Ecto neural progenitor cell (in vitro differentiated cells): ENCODE results near the gene FOXS1.

Source experiments
- DNase-seq: peaks from one replicate; pipeline ENCODE4 v3.0.0-alpha.2; 2018; ENCODE audit warnings: low spot score

The FOXS1 gene

DNA sequence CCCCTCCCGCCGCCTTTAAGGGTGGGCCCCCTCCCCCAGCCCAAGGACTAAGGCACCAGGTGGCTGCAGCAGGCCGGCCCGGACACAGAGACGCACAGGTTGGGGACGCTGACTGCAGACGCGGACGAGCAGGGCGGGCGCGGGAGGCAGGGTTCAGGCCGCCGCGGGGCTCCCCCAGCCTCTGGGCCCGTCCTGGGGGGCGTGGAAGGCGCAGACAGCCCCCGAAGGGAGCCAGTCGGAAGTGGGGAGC, 15.7 kb upstream of the FOXS1 start:
- DNase-seq = no peak

DNA sequence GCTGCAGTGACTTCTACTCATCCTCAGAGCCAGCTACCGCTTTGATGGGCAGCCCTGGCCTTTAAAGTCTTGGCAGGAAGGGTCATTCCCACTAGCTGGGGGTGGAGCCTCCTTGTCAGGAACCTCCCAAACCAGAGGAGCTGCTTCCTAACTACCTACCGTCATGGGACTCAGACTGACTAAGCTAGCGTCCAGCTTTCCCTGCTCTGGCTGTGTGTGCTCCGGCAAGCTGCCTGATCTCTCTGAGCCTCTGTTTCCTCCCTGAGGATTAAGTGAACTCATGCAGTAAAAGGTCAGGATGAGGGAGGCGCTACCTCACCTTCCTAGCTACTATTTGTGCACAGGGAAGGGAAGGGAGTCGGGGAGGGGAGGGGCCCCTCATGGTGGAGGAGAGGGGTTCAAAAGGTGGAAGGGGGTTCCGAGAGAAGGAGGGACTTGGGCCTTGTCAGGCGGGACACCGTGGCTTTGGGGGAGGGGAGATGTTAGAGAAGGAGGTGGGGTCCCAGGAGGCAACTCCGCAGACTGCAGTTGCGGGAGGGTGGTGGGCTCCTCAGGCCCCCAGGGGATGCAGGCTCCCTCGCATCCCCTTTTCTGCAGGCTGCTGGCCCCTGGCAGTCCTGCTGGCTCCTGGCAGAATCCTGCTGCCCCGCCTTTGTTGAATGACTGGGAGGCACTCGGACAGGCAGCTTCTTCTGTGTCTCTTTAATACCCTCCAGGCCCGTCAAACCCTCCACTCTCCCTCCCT, 15.2 kb upstream of the FOXS1 start:
- DNase-seq = peak; percentile 82

DNA sequence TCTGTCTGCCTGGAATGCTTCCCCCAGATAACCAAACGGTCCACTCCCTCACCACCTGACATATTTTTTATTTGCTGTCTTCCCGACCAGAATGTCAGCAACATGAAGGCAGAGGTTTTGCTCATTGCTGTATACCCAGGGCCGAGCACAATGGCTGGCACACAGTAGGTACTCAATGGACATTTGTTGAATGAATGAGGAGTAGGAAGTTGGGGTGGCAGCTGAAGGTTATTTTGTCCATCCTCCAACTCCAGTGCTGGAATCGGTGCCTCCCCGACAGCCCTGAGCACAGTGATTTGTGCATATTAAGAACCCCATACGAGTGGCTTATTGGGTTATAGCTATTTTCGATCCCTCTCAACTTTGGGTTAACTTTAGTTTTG, 14.6 kb upstream of the FOXS1 start:
- DNase-seq = no peak

DNA sequence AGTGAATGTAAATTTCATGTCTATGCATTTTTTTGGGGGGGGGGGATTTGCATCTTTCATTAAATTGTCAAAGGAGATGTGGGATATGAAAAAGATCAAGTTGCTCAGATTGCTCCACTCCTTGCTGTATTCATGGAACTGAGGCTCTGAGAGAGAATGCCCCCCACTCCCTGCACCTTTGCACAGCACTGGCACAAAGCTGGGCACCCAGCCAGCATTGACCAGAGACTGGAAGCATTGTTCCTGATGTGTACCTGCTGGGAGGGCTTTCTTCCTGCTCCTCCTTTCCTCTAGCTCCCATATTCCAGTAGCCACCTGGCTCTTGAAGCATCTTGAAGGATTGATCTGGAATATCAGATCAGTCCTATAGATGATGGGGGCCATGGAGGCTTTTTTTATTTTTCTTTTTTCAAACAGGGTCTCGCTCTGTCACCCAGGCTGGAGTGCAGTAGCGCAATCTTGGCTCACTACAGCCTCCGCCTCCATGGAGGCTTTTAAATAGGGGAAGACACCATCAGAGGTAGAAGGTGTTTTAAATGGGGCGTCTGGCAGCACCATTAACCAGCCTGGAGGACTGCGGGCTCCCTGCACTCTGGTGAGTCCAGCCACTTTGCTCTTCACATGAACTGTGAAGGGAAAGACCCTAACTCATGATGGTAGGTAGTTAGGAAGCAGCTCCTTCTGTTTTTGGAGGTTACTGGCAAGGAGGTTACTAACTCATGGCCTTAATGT, 14.0 kb upstream of the FOXS1 start:
- no peak for DNase-seq

DNA sequence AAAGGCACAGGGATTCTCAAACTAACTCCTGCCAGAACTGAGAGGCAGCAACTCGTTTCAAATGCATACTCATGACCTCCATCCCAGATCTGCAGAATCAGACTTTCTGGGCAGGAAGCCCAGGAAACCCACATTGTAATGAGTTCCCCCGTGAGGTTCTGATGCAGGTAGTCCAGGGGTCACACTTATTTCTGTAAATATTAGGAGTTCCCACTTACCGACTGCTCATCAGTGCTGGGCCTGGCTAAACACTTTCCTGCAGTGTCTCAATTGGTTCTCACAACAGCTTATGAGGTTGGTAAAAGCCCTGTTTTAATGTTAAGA, 13.3 kb upstream of the FOXS1 start:
- DNase-seq = no peak

DNA sequence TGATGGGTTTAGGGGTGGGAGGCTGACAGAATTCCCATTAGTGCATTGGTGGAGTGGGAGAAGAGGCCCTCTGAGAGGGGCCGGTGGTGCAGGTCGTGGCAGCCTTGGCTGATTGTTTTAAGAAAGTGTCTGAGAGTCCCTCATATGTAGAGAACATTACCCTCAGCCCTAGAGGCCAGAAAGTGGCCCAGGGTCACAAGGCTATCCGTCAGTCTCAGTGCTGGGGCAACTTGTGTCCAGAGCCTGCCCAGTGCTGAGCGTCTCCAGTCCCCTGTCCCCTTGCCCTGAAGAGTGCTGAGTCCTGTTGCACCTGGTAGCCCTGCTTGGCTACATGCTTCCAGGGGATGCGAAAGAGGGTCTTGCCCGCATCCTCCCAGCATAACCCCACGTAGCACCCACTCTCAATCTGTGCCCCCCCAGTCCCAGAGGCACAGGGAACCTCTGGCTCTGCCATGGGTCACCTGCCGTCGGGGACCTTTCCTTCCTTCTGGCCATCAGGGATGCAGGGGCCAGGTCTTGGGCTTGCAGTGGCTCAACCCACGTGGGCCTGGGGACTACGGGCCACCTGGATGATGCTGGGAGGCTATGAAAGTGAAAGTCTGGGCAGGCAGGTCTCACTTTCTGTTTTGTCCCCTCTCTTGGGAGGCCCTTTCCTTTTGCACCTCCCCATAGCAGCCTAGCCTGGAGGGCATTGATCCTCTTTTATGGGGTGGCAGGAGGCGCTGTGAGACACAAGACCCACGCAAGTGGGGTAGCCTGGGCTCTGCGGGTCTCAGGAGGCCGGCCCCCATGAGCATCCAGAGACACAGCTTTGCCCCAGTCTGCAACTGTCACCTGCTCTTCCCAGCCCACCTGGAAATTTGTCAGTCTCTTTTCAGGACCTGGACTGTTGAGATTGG, 12.7 kb upstream of the FOXS1 start:
- DNase-seq = no peak

DNA sequence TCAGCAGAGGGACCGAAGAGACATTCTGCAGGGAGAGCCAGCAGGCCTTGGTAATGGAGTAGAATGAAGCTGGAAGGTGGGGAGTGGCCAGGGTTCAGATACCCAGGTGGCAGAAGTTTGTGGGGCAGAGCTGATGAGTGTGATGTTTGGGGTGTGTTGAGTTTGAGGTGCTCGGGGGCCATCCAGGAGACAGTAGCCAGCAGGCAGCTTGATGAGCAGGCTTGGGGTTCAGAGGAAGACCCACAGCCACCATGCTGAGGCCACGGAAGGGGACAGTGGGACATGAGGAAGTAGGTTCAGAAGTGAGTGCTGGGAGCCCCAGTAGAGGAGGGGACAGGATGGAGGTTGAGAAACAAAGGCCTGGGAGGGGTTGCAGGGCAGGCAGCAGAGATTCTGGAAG, 11.1 kb upstream of the FOXS1 start:
- no peak for DNase-seq

DNA sequence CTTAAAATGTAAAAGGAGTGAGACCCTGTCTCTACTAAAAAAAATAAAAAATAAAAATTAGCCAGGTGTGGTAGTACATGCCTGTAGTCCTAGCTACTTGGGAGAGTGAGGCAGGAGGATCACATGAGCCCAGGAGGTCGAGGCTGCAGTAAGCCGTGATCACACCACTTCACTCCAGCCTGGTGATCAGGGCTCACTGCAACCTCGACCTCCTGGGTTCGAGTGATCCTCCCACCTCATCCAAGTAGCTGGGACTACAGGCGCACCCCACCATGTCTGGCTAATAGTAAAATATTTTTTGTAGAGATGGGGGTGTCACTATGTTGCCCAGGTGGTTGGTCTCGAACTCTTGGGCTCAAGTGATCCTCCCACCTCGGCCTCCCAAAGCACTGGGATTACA, 8.1 kb upstream of the FOXS1 start:
- DNase-seq = no peak

DNA sequence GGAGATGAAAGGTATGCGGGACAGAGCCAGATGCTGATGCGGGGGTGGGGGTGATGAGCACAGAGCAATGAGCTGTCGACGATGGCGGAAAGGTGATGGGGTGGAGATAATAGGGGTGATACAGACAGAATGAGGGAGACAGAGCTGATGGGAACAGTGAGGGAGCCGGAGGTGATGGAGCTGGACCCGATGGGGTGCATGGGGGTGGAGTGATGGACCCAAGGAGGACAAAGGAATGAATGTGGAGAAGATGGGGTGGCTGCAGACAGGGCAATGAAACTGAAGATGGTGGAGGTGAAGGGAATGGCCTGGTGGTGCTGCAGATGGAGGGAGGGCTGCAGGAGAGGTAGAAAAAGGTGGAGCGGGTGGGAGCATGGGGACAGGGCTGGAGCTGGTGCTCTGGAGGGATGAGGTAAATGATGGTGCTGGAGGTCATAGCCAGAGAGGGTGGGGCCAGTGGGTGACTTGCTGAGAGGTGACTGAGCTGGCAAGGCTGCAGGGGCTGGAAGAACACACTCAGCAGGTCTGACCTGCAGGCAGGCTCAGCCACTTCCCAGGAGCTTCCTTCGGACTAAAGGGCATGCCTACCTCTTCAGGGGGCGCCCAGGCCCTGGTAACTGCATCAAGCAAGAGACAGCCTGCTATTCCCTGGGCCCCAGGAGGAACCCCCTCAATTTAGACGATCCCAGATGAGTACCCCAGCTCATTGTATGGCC, 6.0 kb upstream of the FOXS1 start:
- no peak for DNase-seq

DNA sequence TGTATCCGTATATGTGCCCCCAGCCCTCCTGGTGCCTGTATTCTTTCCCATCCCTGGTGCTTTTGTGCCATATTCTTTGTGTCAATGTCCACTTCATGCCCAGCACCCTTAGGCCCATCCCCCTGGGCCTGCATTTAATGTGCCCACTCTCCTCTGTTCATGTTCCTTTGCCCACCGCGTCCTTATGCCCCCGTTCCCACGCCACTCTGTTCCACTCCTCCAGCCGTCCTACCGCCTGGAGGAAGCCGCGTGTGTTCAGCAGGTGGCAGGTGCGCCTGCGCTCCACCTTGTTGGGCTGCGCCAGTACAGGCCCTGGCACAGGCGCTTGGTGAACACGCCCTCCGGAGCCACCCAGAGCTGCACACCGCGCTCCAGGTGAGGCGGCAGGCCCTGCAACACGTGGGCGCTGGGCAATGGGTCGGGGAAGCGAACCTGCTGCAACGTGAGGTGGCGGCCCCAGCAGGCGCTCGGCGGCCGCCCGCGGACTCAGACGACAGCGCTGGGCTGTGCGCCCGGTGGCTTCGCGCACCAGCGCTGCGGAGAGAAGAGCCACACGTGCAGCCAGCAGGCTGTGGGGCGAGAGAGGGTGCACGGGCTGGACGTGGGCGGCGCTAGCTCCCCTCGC, 4.0 kb upstream of the FOXS1 start:
- no peak for DNase-seq

DNA sequence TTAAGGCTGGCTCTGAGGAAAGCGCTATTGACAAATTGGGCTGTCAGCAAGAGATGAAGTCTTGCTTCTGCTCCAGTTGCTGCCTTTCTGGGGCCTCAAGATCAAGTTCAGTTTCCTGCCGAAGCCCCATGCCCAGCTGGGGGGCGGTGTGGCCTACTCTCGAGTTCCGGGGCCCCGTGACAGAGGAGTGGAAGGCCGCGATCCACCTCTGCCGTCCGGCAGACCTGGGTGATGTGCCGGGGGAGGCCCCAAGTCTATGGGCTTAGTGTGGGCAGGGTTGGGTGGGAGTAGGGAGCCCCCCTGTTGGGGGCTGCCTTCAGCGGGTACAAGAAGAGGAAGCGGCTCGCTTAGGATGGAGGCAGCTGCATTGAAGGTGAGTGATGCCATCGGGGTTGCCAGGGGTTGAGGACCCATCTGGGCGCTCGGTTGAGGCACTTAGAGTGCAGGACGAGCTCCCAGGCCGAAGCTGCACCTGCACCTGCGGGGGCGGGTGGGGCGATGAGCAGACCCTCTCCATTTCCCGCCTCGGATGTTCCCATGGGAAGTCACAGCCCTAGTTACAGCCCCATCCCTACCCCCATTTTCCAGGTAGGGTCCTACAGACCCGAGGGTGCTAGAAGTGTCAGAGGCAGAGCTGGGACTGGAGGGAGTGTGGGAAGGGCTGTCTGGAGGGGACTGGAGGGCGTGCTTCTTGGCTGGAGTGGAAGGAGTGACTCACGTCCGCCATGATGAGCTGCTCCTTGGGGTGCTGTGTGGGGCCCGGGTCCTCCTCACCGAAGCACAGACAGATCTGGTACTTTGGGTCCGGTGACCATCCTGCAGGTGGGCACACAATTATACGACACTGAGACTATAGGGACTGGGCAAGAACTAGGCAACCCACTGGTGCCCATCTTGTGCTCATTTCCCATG, 2.9 kb upstream of the FOXS1 start:
- DNase-seq = no peak

DNA sequence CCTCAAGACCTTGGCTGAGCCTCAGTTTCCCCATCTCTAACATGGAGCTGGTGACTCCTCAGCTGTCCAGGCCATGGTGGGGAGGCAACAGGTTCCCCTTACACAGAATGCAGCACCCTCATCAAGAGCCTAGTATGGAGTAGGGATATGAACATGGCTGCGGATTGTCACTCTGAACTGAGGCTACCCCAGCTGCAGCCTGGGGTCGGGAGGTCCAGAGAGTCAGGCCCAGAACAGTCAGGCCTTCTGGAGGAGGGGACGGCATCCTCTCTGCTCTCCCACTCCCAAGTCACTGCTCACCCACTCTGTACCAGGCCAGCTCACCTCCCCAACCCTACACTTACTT, 1.4 kb upstream of the FOXS1 start:
- no peak for DNase-seq

DNA sequence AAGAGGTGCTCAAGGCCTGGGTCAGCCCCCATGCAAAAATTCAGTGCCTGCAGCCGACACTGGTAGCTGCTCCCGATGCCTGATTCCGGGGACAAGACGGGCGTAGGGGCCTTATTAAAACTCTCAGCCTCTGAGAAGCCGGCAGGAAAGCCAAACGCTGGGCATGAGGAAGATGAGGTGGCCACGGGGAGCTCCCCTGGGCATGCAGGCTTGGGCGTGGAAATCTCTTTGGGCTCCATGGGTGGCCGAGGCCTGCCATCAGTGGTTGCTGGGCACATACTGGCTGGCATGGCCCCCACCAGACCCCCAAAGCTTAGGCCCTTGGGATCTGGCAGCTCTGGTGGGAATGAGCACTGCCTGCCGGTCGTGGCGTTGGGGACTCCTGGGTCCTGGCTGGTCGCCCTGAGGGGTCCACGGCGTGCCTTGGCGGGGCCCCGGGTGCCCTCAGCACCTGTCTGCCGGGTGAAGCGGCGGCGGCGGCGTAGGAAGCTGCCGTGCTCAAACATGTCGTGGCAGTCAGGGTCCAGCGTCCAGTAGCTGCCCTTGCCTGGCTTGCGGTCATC, 586 bp downstream of the FOXS1 start:
- DNase-seq = no peak

DNA sequence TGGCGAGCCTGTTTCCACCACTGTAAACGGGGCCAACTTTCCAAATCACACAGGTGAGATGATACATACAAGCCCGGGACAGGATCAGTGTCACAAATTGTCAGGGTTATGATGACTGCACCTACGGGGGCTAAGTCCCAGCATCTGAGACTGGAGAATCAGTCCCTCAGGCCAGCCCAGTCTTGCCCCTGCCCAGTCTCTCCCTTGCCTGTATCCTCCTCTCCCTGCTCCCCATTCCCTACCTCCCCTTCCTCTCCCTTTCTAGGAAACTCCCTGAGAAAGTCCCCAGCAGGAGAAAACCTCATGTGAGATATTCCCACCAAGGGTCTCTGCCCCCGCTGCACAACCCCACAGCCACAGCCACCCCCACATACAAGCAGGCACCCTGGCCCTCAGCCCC, 1.5 kb downstream of the FOXS1 start:
- DNase-seq = no peak

DNA sequence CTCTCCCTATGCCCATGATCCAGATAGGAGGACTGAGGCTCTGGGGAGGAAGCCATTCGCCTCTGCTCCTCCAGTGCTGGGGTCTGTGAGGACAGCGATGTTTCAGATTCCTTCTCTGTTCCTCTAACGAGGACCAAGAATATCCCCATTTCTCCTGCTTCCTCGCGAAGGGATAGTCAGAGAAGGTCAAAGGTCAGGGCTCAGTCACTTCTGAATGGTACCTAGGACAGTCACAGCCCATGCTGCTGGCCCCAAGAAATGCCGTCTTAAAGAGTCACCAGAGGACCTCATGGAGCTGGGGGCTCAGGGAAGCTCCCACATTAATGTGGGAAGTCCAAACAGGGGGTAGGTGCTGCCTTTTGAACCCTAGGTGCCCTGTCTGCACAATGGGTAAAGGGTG, 2.1 kb downstream of the FOXS1 start:
- DNase-seq = no peak

DNA sequence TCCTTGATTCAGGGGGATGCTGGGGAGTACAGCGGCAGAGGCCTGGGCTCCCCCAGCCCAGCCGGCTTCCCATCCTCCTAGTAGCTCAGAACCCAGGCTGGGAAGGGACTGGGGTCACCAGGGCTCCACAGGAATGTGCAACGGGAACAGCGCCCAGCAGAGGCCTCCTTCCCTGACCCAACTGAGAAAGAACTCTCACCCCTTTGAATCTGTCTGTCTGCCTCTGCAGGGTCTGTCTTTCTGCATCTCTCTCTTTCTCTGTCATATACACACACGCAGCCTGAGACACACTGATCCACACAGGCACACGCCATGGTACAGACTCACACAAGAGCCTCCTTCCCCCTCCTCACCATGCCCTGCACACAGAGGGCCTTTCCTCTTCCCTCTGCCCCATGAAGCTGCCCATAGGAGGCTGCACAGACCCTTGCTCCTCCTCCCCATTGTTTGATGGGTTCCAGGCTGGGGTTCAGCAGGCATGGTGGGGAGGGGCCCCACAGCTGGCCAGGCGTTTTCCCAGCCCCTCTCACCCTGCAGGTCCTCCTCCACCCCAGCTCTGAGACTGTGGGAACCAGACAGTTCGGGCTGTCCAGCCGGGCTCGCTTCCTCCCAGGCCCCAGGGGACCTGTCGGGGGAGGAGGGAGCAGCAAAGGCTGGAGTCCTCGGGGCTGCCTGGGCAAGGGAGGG, 2.8 kb downstream of the FOXS1 start:
- DNase-seq = no peak

DNA sequence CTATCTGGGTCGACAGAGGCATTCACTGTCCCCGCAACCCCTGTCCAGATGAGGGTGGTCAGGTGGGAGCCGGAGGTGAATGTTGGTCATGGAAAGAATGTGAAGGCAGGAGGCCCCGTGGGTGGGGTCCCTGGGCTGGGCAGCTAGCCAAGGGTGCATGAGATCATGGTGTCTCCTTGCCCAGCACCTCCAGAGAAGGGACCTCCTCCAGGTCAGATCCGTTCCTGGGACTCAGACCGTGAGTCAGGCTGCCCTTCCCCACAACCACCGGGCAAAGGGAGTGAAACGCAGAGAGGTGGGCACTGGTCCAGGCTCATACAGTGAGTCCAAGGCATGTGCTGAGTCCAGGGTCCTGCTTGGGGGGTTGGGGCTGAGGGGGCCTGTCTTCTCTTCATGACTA, 3.5 kb downstream of the FOXS1 start:
- DNase-seq = no peak

DNA sequence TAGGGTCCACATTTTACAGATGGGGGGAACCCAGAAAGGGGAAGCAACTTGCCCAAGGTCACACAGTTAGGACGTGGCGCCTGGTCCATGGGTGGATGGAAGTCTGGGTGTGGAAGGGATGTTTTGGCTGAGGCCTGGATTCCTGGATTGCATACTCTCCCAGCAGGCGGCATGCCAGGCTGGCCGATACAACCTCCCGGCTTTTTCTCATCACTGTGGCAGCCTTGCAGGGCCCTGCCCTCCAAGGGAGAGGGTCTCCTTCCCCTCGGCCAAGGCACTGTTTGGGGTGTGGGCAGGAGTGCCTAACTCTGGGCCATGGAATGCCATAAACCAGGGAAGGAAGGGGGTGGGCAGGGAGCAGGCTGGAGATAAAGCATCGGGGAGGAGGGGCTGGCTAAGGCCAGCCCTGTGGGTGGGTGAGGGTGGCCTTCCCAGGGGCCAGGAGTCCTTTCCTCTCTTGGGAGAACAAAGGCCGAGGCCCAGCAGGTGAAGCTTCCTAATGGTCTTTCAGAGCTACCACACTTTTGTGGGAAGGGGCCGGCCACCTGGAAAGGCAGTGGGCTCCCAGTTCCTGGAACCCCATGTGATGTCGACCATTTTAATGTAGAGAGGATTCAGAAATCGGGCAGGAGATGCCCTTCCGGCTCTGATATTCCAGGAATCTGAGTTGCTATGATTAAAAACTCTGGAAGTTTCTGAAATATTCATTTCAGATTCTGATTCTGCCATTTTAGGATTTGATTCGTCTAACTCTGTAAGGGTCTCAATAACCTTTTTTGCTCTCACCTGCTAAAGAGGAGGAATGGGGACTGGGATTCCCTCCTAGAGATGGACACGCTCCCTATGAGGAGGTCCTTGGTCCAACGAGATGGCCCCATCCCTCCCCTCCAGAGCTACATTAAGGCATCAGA, 4.2 kb downstream of the FOXS1 start:
- DNase-seq = no peak

DNA sequence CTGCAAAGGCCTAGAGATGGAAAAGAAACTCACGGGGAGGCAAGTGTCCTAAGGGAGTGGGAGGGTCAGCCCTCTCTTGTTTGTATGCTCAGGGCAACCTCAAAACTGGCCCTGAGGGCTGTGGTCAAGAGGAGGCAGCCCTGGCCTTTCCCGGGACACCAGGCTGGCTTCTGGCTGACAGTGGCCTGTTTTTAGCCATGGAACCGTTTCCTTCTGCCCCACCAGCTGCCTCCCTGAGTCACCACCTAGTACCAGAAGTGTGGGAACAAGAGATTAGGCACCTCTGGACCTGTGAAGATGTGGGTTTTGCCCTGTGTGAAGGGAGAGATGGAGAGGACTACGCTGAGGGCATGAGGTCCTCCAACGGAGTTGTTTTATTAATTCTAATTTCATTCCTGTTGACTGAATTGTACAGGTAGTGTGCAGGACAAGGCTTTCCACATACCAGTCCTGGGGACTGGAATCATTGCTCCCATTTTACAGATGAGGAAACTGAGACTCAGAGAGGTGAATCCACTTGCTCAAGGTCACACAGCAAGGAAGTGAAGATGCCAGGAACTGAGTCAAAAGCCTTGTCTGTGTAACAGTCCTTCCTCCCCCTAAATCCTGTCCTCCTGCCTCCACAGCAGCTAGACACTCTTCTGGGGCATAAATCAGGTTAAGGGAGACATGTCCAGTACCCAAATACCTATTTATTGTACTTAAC, 5.5 kb downstream of the FOXS1 start:
- no peak for DNase-seq
